GM18498 (cell line): Measurements from ENCODE around the gene CSAD.
A peak's percentile ranks its signal among the peaks of the same experiment; 100 is the strongest.

Experiments
- ATAC-seq: cut with Tn5 transposase; IDR thresholded peaks from one replicate; pipeline ENCODE4 v1.9.1; 2021; ENCODE audit warnings: mild to moderate bottlenecking, moderate library complexity; ENCODE audit not compliant: unreplicated experiment

Gene CSAD

DNA sequence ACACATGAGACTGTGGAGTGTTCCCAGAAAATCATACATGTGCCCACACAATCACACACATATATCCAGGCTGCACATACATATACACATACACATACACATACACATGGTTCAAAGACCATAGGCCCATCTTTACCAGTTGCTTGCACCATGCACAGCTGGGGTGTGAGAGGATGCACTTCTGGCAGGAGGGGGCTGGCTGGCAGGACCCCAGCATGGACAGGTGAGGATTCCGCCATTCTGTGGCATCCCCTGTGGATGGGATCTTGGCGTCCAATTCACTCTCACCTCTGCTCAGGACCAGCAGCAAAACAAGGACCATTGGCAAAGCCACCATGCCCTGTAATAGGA, 19.4 kb upstream of the CSAD start:
- ATAC-seq: peak; percentile 18

DNA sequence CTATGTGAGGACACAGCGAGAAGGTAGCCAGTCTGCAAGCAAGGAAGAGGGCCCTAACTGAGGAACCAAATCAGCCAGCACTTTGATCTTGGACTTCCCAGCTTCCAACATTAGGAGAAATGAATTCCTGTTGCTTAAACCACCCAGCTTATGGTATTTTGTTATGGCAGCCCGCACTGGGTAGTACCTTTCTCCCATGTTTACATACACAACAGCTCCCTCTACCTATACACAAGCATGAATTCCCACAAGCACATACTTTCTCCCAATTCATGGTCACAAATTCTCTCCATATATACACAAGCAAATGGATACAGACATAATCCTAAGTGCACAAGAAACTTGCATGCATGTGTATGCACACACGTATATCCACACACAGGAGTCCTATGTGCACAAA, 19.0 kb upstream of the CSAD start:
- no peak for ATAC-seq

DNA sequence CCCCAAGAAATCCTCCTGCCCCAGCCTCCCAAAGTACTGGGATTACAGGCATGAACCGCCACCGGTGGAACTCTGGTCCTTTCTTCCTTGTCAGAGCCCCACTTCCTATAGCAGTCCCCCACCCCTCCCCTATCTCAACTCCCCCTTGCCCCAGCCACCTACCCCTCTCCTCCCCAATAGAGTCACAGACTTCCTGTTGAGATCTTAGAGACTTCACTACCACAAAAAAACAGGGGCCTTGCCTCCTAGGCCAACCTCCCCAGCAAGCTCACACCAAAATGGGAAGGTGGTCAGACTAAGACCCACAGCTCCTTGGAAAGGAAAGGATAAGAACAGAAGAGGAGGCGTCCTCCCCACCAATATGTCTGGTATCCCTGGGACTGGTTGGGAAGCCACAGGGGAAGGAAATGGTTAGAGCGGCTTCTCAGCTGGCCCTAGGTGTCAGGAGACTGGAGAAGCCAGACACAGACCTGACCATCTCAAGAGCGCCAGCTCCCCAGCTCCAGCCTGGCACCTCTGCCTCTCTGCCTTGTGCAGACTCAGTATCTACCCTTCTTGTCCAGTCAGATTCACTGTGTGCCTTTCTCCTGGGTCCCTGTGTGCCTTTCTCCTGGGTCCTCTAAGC, 17.9 kb upstream of the CSAD start:
- ATAC-seq: no peak

DNA sequence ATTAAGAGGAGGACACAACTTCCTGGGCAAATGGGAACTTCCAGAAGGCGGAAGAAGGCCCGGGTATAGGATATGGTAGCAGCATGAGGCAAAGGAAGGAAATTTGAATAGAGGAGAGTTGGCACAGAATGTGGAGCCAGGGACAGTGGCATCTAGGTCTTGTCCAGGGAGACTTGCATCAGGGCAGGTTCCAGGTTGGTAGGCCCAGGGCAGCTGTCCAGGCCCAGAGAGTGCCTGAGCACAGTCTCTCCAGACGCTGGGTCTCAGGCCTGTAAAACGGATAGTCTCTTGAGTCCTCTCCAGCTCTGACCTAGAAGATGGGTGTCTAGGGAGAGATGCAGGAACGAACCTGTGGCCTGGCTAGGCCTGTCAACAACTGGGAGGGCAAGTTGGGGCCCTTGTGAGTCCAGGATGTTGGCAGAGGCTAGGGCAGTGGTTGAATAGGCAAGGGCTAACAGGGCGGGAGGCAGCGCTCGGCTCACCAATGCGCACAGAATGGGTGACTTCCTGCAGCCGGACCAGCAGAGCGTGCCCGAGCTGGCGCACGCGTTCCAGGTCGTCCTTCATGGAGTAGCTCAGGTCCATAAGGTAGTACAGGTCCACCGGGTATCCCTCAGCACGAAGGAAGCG, 16.4 kb upstream of the CSAD start:
- ATAC-seq: no peak

DNA sequence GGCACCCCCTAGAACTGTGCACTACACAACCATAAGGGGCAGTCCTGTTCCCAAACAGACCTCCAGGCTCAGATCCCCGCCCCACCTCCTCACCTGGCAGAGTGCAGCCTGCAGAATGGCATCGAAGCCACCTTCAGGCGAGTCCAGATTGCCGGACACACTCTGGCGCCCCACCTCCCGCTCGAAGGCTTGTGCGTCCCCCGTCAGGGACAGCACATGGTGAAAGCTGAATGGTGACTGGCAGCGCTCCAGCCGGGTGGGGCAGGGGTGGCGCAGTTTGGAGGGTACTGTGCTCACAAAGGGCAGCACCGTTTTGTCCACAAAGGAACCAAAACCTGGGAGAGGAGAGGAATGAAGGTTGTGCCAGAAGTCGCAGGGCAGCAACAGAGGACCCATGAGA, 15.8 kb upstream of the CSAD start:
- ATAC-seq: no peak

DNA sequence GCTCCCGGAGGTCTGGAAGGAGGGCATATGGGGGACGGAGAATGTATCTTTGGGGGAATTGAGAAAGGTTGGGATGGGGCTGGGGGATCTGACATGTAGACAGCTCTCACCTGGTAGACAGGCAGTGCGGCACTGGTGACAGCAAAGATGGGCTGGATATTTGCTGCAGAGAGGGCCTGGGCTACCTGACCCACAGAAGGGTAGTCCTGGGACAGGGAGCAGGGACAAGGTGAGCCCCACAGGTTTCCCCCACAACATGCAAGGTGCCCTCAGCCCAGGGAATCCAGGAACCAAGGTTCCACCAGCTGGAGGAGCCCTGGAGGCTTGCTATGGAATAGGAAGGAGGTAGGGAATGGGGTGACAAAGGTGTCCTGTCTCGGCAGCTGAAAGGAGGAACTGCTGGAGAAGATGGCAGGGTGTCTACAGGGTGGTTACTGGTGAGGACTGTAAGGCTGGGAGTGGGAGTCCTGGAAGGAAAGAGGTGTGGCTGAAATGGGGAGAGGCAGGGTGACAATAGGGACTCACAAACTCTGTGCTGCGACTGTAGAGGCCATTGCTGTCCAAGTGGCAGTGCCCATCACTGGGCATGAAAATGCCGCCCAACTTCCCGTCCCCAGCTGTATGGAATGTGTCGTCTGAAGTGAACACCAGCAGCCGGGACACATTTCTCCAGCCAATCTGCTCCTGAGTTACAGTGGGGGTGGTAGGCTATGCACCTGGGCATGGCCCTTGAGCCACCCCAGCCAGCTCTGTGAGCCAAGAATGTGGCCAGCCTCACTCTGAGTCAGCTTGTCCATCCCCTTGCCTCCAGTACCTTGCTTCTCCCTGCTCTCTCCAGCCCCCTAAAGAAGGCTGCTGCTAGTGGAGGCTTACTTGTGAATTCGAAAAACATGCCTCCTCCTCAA, 15.0 kb upstream of the CSAD start:
- ATAC-seq: no peak

DNA sequence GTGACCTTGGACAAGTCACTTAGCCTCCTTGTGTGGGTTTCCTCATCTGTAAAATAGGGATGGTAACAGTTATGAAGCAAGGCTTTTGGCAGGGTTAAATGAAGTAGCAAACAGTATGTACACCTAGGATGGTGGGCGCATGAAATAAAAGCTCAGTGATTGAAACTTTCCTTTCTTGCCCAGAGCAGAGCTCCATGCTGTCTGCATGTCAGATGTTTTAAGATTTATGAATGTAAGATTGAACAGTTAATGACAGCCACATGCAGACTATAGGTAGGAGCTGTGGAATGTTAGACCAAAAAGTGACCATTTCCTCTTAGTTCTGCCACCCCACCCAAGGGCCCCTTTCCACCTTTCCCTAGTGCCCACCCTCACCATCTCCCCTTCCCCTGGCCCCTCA, 14.2 kb upstream of the CSAD start:
- no peak for ATAC-seq

DNA sequence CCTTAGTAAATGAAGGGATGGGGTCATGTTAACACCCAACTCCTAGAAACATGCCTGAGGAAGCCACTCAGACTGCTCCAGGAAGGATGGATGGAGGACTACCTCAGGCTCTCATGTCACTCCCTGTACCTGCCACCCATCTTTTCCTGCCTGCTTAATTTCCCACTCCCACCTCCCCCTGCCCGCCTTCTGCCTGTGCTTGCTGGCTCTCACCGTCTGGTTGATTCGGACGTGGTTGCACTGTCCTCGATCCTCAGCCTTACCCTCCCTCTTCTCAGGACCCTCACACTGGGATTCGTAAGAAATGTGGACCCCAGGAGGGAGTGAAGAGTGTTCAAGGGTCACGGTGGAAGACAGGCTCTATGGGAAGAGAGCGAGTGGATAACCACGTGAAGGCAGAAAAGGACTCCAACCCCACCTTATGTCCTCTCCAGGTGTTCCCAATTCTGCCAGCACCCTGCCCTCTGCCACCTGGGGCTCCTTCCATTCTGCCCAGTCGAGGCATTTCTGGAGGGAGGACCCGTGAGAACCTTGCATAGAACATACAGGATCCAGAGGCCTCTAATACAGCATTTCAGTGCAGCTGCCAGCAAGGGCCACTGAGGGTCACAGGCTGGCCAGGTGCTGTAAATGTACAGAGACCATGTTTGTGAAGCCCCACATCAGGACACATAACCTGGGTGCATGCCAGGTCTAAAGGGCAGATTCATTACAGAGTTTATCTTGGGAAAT, 13.4 kb upstream of the CSAD start:
- ATAC-seq: no peak

DNA sequence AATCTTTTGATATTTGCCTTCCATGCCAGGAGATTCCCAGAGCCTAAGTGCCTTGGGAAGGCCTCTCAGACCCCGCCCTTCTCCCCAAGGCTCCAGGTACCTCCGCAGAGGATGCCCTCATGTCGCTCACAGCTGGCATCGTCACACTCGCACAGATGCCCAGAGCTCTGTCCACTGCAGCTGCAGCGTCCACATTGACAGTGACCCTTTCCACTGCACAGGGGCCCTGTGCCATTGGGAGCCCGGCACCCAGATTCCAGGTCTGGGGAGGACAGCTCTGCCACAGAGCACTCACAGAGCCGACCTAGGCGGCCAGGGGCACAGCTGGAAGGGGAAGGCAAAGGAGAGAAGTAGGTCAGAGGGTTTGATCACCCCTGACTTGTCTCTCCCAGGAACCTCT, 12.3 kb upstream of the CSAD start:
- ATAC-seq: no peak

DNA sequence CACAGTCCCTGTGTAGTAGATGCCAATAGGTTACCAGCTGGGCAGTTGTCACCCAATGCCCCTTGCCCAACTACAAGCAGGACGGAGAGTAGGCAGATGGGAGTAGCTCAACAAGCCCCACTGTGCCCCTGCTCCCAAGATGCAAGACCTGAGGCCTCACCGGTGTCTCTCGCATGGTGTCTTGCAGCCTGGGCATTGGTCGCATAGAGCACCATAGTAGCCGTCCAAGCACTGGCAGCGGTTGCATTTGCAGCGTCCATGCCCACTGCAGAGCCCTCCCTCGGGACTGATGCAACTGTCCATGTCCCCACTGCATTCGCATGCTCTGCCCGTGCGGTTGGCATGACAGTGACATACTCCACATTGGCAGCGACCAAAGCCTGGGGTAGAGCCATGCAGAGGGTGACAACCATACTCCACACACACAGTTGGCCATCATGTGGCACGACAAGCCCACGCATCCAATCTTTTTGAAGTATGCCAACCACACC, 11.9 kb upstream of the CSAD start:
- ATAC-seq: no peak

DNA sequence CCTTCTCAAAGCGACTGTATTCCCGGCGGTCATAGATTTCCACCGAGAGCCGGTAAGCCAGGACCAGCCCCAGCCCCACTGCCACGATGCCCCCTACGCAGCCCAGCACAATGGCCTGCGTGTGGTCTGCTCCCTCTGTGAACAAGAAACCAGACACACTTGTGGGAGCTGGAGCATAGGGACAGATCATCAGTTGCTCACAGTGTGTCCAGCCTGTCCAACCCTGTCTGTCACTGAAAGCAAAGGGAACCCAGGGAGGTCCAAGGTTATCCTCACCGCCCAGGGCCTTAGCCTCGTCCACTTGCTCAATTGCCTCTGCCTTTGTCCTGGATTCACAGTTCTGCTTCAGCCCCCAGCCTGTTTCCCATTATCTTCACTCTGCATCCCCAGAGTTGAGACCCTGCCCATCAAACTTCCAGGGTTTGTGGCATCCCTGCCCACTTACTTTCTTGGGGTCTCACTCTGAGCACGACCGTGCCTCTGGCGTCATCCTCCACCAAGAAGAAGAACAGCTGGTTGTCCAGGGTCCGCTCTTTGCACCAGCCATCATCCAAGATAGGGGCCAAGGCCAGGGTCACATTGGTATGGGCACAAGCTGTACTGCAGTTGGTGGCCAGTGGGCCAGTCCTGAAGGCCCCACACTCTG, 11.3 kb upstream of the CSAD start:
- ATAC-seq: no peak

DNA sequence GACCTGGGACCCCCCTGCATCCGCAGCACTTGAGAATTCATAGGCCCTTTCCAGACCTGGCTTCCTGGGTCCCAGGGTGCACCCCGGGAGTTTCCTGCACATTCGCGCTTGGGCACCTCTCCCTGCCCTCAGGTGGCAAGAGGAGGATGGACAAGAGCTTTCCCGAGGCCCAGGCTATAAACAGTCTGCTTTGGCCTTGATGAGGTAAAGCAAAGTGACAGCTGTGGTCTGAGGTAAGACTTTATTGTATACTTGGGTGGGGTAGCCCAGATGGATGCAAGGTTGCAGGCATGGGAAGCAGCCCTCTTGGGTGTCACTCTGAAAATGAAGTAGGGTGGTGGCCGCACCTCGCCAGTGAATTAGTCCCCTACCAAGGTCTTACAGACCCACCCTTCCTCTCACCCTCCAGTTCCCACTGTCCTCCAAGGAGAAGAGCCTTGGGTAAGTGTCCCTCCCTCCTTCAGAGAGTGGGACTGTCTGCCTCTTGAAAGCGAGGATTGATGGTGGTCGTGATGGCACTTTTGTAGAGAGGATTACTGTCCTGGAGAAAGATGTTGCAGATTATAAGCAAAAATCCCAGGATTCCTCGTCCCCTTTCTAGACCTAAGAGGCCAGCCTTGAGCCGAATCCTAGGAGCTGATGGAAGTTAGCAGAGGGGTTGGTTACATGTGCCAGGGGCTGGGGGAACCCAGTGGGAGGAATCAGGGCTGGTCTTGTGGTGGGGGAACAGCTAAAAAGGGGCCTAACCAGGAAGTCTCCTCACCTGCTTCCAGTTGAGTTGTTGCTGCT, 10.6 kb upstream of the CSAD start:
- no peak for ATAC-seq

DNA sequence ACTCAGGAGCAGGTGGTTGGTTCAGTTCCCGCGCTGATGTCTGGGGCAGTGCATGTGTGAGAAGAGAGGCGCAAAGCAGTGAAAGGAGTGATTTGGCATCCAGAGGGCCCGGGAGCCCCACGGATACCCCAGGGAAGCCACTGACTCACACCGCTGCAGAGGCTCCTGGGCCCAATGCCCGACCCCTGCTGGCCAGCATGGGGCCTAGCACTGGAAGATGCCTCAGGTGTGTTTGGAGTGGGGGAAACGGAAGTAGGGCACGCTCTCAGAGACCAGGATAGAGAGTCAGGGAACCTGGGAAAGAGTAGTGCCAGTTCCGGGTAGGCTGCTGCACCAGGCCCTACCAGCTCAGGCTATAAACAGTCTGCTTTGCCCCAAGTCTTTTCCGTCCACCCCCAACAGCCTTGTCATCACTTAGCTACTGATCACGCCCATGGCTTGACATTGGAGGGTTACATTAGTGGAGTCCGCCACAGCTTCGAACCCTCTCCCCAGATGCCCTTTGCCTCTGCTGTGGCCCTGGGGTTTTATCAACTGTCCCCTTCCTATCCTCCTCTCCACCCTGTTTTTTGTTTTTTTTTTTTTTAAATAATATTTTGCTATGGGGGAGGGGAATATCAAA, 9.5 kb upstream of the CSAD start:
- no peak for ATAC-seq

DNA sequence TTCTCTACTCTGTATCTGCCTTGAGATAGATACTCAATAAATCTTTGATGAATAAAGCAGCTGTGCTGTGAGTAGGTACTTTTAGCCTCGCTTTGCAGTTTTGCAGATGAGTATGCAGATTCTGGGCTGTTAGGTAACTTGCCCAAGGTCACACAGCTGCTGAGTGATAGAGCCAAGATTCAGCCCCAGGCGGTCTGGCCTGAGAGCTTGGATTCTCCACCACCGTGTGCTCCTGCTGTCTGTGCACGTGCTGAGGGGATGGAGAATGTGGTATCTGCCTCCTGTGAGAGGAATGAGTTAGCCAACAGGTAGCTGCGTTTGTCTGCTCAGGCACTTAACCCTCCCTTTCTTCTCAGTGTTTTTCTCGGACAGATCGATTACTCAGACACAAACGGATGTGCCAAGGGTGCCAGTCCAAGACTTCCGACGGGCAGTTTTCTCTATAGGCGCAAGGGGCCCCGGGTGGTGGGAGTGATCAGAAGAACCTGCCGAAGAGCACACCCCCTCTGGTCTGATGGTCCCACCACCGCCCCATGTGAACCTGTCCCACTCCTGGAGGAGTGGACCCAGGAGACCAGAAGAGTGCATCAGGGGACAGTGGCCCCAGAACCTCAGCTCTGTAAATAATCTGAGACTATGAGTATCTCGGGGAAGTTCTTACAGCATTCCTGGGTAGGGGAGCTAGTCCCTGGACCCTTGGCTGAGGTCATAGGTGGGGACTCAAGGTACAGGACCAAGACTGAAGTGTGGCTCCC, 6.6 kb upstream of the CSAD start:
- ATAC-seq: no peak

DNA sequence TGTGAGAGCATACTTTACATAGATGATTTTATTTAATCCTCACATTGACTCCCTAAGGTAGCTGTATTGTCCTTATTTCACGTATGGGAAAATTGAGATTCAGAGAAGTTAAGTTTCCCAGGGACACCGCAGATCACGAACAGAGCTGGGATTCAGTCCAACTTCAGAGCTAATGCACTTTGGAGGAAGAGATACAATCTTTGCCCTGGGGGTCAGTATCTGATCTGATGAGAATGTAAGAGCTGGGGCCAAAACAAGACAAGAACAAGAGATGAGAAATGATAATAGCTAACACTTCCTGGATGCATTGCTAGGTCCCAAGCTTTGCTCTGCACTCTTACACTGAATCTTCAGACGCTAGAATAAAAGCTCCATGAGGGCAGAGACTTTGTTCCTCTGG, 6.0 kb upstream of the CSAD start:
- ATAC-seq: no peak

DNA sequence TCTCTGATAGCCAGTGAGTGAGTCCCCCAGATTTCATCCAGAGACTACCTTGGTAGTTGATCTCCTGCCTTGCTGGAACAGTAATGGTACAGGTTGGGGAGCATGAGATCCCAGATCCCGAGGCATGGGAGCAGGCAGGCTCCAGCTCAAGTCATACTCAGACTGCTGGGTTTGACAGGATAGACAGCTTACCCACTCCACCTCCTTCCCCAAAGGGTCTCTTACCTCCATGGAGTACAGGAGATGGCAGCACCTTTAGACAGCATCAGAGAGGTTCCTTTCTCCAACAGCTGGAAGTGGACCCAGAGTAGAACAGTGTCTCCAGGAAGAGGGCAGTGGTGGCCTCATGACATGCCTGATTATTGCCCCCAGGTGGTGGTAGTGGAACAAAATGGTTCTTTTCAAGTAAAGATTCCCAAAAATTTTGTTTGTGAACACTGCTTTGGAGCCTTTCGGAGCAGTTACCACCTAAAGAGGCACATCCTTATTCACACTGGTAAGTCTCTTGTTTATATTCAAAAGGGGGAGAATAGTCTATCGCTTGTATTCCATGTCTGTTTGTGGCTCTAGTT, 4.9 kb upstream of the CSAD start:
- ATAC-seq: no peak

DNA sequence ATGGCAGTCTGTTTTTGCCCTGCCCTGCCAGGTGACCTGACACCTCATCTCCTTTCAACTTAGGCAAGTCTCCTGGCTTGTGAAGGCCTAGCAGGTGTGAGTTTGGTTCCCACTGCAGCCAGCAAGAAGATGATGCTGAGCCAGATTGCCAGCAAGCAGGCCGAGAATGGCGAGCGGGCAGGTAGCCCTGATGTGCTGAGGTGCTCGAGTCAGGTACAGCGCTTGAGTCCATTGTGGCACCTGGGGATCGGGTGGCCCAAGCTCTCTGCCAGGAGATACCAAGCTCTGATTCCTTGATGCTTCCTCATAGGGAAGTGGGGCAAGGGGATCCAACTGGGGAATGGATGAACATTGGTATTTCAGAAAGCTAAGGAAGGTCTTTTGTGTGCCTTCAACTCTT, 4.1 kb upstream of the CSAD start:
- ATAC-seq: no peak

DNA sequence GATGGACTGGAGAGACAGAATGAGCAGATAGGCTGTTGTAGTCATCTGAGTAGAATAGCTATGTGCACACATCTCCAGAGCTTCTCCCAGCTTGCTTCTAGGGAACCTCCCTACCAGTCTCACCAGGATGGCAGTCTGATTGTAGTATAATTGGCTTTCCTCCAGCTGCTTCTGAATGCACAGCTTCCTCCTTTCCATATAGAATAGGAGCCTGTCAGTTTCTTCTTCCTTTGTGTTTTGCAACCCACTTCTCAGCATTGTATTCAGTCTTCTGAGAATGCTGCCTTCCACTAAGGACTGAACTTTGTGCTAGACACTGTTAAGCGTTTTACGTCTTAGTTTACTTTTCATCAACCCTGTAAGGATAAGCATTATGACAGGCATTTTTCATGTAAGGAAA, 2.2 kb upstream of the CSAD start:
- ATAC-seq: no peak

DNA sequence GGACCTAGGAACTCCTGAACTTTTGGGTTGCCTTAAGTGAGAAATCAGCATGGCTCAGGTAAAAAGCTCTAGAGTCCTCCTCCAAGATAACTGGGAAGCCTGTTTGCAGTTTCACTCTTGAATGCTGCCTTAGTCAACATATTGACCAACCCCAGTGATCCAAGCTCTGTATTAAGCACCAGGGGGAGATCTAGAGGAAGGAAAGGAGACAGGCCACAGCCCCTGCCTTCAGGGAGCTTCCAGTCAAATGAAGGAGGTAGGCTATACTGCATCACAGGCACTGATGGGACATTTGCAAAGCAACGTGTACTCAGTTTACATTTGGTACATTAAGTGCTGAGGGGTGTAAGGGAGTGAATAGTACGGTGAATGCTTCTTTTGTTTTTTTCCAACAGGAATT, 1.2 kb upstream of the CSAD start:
- no peak for ATAC-seq
